T-helper 2 cell treated with Interferon-gamma antibody and Interleukin-4, amounts not matched to agents 5 μg/mL and 100 μg/mL, for 36 hours (primary cell): Measurements from ENCODE around the gene SMIM38.

Experiments used
- DNase-seq: peaks from one replicate; pipeline ENCODE4 v3.0.0; 2021; ENCODE audit warnings: low spot score
- H3K27ac Mint-ChIP-seq: one replicate; pipeline ENCODE4 v1.8.0; 2021; ENCODE audit warnings: mild to moderate bottlenecking, mixed read lengths
- H3K27me3 Mint-ChIP-seq: one replicate; pipeline ENCODE4 v1.8.0; 2021; ENCODE audit warnings: low read depth, mixed read lengths
- H3K36me3 Mint-ChIP-seq: one replicate; pipeline ENCODE4 v1.8.0; 2021; ENCODE audit warnings: low read depth, mixed read lengths
- H3K4me1 Mint-ChIP-seq: one replicate; pipeline ENCODE4 v1.8.0; 2021; ENCODE audit warnings: low read depth, mixed read lengths
- H3K4me3 Mint-ChIP-seq: one replicate; pipeline ENCODE4 v1.8.0; 2022; ENCODE audit warnings: mild to moderate bottlenecking, moderate library complexity, mixed read lengths
- H3K9me3 Mint-ChIP-seq: one replicate; pipeline ENCODE4 v1.8.0; 2021; ENCODE audit warnings: mixed read lengths

Gene SMIM38

GRCh38 chr11:69154938-69155301, 815 bp upstream of the SMIM38 start:
- no peak for DNase-seq
- Mint-ChIP-seq H3K4me1 (no peaks in the 10 kb centered on the region), H3K36me3 (no peaks in the 10 kb centered on the region), H3K27ac (no peak overlapping the region), H3K27me3 (no peaks in the 10 kb centered on the region), H3K9me3 (no peaks in the 10 kb centered on the region), H3K4me3 (no peak overlapping the region)

- Mint-ChIP-seq H3K36me3 (no peaks in the 10 kb centered on the region), H3K27me3 (no peaks in the 10 kb centered on the region), H3K9me3 (no peaks in the 10 kb centered on the region), H3K4me3 (no peak overlapping the region), H3K4me1 (no peaks in the 10 kb centered on the region), H3K27ac (no peak overlapping the region)
- DNase-seq: no peak
Measured at GRCh38 chr11:69156235-69156639, 502 bp downstream of the SMIM38 start.

- H3K4me1 Mint-ChIP-seq: no peaks in the 10 kb centered on the region
- H3K4me3 Mint-ChIP-seq: no peak overlapping the region
- DNase-seq: no peak
- H3K27me3 Mint-ChIP-seq: no peaks in the 10 kb centered on the region
- no peak overlapping the region for H3K27ac Mint-ChIP-seq
- no peaks in the 10 kb centered on the region for H3K36me3 Mint-ChIP-seq
- peaks cover 3% of the 10 kb centered on the region for H3K9me3 Mint-ChIP-seq
Measured at GRCh38 chr11:69156673-69157155, 979 bp downstream of the SMIM38 start.

GRCh38 chr11:69157156-69157821, 1.6 kb downstream of the SMIM38 start:
- H3K9me3 Mint-ChIP-seq: peaks cover 5% of the 10 kb centered on the region
- no peak overlapping the region for H3K27ac Mint-ChIP-seq
- H3K4me3 Mint-ChIP-seq: no peak overlapping the region
- H3K4me1 Mint-ChIP-seq: no peaks in the 10 kb centered on the region
- H3K36me3 Mint-ChIP-seq: no peaks in the 10 kb centered on the region
- H3K27me3 Mint-ChIP-seq: no peaks in the 10 kb centered on the region
- DNase-seq: no peak

GRCh38 chr11:69157822-69158231, 2.1 kb downstream of the SMIM38 start:
- Mint-ChIP-seq H3K4me3 (no peak overlapping the region), H3K36me3 (no peaks in the 10 kb centered on the region), H3K9me3 (peaks cover 9% of the 10 kb centered on the region), H3K27ac (no peak overlapping the region), H3K4me1 (no peaks in the 10 kb centered on the region), H3K27me3 (no peaks in the 10 kb centered on the region)
- no peak for DNase-seq

- H3K4me3 Mint-ChIP-seq: no peak overlapping the region
- no peaks in the 10 kb centered on the region for H3K4me1 Mint-ChIP-seq
- H3K36me3 Mint-ChIP-seq: no peaks in the 10 kb centered on the region
- no peak for DNase-seq
- peaks cover 13% of the 10 kb centered on the region for H3K9me3 Mint-ChIP-seq
- H3K27ac Mint-ChIP-seq: no peak overlapping the region
- H3K27me3 Mint-ChIP-seq: no peaks in the 10 kb centered on the region
Measured at GRCh38 chr11:69158301-69159149, 2.8 kb downstream of the SMIM38 start.

GRCh38 chr11:69159150-69159852, 3.6 kb downstream of the SMIM38 start:
- no peak overlapping the region for H3K27ac Mint-ChIP-seq
- H3K9me3 Mint-ChIP-seq: peaks cover 17% of the 10 kb centered on the region
- no peaks in the 10 kb centered on the region for H3K4me1 Mint-ChIP-seq
- H3K36me3 Mint-ChIP-seq: no peaks in the 10 kb centered on the region
- H3K27me3 Mint-ChIP-seq: no peaks in the 10 kb centered on the region
- DNase-seq: no peak
- H3K4me3 Mint-ChIP-seq: no peak overlapping the region

GRCh38 chr11:69160296-69161116, 4.8 kb downstream of the SMIM38 start:
- no peaks in the 10 kb centered on the region for H3K4me1 Mint-ChIP-seq
- no peak overlapping the region for H3K27ac Mint-ChIP-seq
- peaks cover 17% of the 10 kb centered on the region for H3K9me3 Mint-ChIP-seq
- H3K36me3 Mint-ChIP-seq: no peaks in the 10 kb centered on the region
- H3K4me3 Mint-ChIP-seq: no peak overlapping the region
- no peak for DNase-seq
- no peaks in the 10 kb centered on the region for H3K27me3 Mint-ChIP-seq

GRCh38 chr11:69161117-69161407, 5.3 kb downstream of the SMIM38 start:
- Mint-ChIP-seq H3K27me3 (no peaks in the 10 kb centered on the region), H3K27ac (no peak overlapping the region), H3K9me3 (peaks cover 17% of the 10 kb centered on the region), H3K4me1 (no peaks in the 10 kb centered on the region), H3K4me3 (no peak overlapping the region), H3K36me3 (no peaks in the 10 kb centered on the region)
- DNase-seq: no peak

GRCh38 chr11:69162505-69162904, 6.8 kb downstream of the SMIM38 start:
- Mint-ChIP-seq H3K27ac (no peak overlapping the region), H3K4me3 (no peak overlapping the region), H3K36me3 (no peaks in the 10 kb centered on the region), H3K4me1 (peaks cover 7% of the 10 kb centered on the region), H3K9me3 (peaks cover 17% of the 10 kb centered on the region), H3K27me3 (no peaks in the 10 kb centered on the region)
- no peak for DNase-seq

GRCh38 chr11:69163842-69164241, 8.1 kb downstream of the SMIM38 start:
- Mint-ChIP-seq H3K27me3 (no peaks in the 10 kb centered on the region), H3K4me1 (peaks cover 7% of the 10 kb centered on the region), H3K36me3 (no peaks in the 10 kb centered on the region), H3K9me3 (peaks cover 17% of the 10 kb centered on the region), H3K4me3 (no peak overlapping the region), H3K27ac (no peak overlapping the region)
- no peak for DNase-seq

GRCh38 chr11:69164824-69165223, 9.1 kb downstream of the SMIM38 start:
- H3K36me3 Mint-ChIP-seq: no peaks in the 10 kb centered on the region
- peaks cover 7% of the 10 kb centered on the region for H3K4me1 Mint-ChIP-seq
- no peaks in the 10 kb centered on the region for H3K27me3 Mint-ChIP-seq
- no peak overlapping the region for H3K27ac Mint-ChIP-seq
- H3K9me3 Mint-ChIP-seq: peaks cover 17% of the 10 kb centered on the region
- no peak overlapping the region for H3K4me3 Mint-ChIP-seq
- no peak for DNase-seq

- no peak overlapping the region for H3K4me3 Mint-ChIP-seq
- H3K9me3 Mint-ChIP-seq: peaks cover 17% of the 10 kb centered on the region
- no peaks in the 10 kb centered on the region for H3K27me3 Mint-ChIP-seq
- no peak for DNase-seq
- H3K36me3 Mint-ChIP-seq: no peaks in the 10 kb centered on the region
- H3K4me1 Mint-ChIP-seq: peaks cover 7% of the 10 kb centered on the region
- no peak overlapping the region for H3K27ac Mint-ChIP-seq
Measured at GRCh38 chr11:69165775-69166174, 10.0 kb downstream of the SMIM38 start.
